Measurements from ENCODE around the gene CUBN.

The CUBN gene

GRCh38 chr10:17106991-17107390, 22.6 kb downstream of the CUBN start:
- no peak overlapping the region for H3K4me3 ChIP-seq (ENCODE audit: low read depth, low read length)
- no peak for DNase-seq
- no peaks in the 10 kb centered on the region for H3K9me3 ChIP-seq (ENCODE audit: severe bottlenecking)
- TF ChIP-seq CTCF (IDR thresholded peaks at IDR 0.05; ENCODE audit: low read depth, low read length) = no peak
- H3K36me3 ChIP-seq = no peaks in the 10 kb centered on the region
- no peaks in the 10 kb centered on the region for H3K27me3 ChIP-seq (ENCODE audit: insufficient read depth, low read depth, severe bottlenecking)
- no peak overlapping the region for H3K27ac ChIP-seq

GRCh38 chr10:17101910-17102266, 27.7 kb downstream of the CUBN start:
- no peaks in the 10 kb centered on the region for H3K9me3 ChIP-seq (ENCODE audit: severe bottlenecking)
- no peak for TF ChIP-seq CTCF (IDR thresholded peaks at IDR 0.05; ENCODE audit: low read depth, low read length)
- no peaks in the 10 kb centered on the region for H3K27me3 ChIP-seq (ENCODE audit: insufficient read depth, low read depth, severe bottlenecking)
- no peaks in the 10 kb centered on the region for H3K36me3 ChIP-seq
- H3K4me3 ChIP-seq (ENCODE audit: low read depth, low read length) = no peak overlapping the region
- no peak overlapping the region for H3K27ac ChIP-seq
- DNase-seq = no peak

- H3K27me3 ChIP-seq (ENCODE audit: insufficient read depth, low read depth, severe bottlenecking) = no peaks in the 10 kb centered on the region
- no peaks in the 10 kb centered on the region for H3K36me3 ChIP-seq
- no peaks in the 10 kb centered on the region for H3K9me3 ChIP-seq (ENCODE audit: severe bottlenecking)
- DNase-seq = no peak
- no peak for TF ChIP-seq CTCF (IDR thresholded peaks at IDR 0.05; ENCODE audit: low read depth, low read length)
- H3K4me3 ChIP-seq (ENCODE audit: low read depth, low read length) = no peak overlapping the region
- H3K27ac ChIP-seq = no peak overlapping the region
Observed at GRCh38 chr10:17101257-17101909, 28.2 kb downstream of the CUBN start.

GRCh38 chr10:17100586-17100985, 29.0 kb downstream of the CUBN start:
- no peak for TF ChIP-seq CTCF (IDR thresholded peaks at IDR 0.05; ENCODE audit: low read depth, low read length)
- no peak overlapping the region for H3K27ac ChIP-seq
- H3K36me3 ChIP-seq = no peaks in the 10 kb centered on the region
- no peak overlapping the region for H3K4me3 ChIP-seq (ENCODE audit: low read depth, low read length)
- no peaks in the 10 kb centered on the region for H3K27me3 ChIP-seq (ENCODE audit: insufficient read depth, low read depth, severe bottlenecking)
- DNase-seq = no peak
- H3K9me3 ChIP-seq (ENCODE audit: severe bottlenecking) = no peaks in the 10 kb centered on the region

GRCh38 chr10:17098012-17098411, 31.6 kb downstream of the CUBN start:
- no peaks in the 10 kb centered on the region for H3K27me3 ChIP-seq (ENCODE audit: insufficient read depth, low read depth, severe bottlenecking)
- no peaks in the 10 kb centered on the region for H3K36me3 ChIP-seq
- H3K27ac ChIP-seq = no peak overlapping the region
- no peak for TF ChIP-seq CTCF (IDR thresholded peaks at IDR 0.05; ENCODE audit: low read depth, low read length)
- no peak overlapping the region for H3K4me3 ChIP-seq (ENCODE audit: low read depth, low read length)
- no peaks in the 10 kb centered on the region for H3K9me3 ChIP-seq (ENCODE audit: severe bottlenecking)
- no peak for DNase-seq

GRCh38 chr10:17094844-17095243, 34.8 kb downstream of the CUBN start:
- Histone ChIP-seq H3K27me3 (ENCODE audit: insufficient read depth, low read depth, severe bottlenecking) (no peaks in the 10 kb centered on the region), H3K27ac (no peak overlapping the region), H3K4me3 (ENCODE audit: low read depth, low read length) (no peak overlapping the region), H3K9me3 (ENCODE audit: severe bottlenecking) (no peaks in the 10 kb centered on the region), H3K36me3 (no peaks in the 10 kb centered on the region)
- DNase-seq = no peak
- TF ChIP-seq CTCF (IDR thresholded peaks at IDR 0.05; ENCODE audit: low read depth, low read length) = no peak
